RKO (cell line): ENCODE results near the gene PCSK1N.
"Not testable (repeated sequence)": the region's sequence is repeated elsewhere in the genome, so short reads cannot be mapped to it uniquely, and the experiment has no call there.

Experiments
- DNase-seq: peaks from one replicate; pipeline ENCODE4 v3.0.0-alpha.2; 2016; ENCODE audit warnings: low spot score

The PCSK1N gene, protein sequence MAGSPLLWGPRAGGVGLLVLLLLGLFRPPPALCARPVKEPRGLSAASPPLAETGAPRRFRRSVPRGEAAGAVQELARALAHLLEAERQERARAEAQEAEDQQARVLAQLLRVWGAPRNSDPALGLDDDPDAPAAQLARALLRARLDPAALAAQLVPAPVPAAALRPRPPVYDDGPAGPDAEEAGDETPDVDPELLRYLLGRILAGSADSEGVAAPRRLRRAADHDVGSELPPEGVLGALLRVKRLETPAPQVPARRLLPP

DNA sequence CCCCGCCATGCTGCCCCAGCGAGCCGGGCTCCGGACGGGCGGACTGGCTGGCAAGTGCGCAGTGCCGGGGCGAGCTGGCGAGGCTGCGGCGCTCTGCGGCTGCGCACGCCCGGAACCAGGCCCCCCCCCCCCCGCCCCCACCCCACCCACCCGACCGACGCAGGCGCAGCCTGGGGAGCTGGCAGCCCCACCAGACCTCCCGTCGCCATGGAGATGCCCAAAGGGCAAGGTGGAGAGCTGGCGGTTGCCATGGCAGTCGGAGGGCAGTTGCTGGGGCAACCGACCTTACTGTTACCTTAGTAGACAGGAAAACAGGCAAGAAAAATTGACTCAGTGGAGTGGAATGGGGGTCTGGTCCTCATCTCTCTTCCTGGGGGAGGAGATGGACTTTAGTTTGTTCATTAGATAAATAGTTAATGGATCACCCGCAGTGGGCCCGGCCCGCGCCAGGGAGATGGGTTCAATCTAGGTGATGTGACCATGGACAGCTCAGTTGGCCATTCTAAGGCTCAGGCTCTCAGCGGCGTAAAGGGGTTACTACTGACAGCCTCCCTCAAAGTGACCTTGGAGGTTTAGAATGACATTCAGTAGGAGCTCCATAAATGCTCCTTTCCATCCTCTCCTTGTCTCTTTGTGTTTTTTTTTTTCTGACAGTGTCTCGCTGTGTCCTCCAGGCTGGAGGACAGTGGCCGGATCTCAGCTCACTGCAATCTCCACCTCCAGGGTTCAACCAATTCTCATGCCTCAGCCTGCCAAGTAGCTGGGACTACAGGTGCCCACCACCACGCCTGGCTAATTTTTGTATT, at the start of gene PCSK1N:
Gene PCSK1N, minus strand, starts transcription at position 87 of the 806 bp plus-strand sequence. Its CDS starts 78 bp downstream, at position 9.
- no peak for DNase-seq

DNA sequence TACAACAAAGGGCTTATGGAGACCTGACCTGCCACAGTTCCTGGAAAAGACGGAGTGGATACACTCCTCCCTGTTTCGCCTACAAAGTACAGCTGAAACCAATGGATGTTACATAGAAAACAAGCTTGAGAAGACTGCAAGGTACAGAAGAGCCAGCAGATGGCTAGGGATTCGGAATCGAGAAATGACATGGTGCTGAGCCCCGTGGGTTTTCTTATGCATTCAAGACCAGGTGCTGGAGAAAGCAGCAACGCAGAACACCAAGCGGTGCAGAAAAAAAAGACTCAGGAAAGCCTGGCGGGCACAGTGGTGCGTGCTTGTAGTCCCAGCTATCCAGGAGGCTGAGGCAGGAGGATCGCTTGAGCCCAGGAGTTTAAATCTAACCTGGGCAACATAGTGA, 48.3 kb upstream of the PCSK1N start:
- DNase-seq, result no peak

DNA sequence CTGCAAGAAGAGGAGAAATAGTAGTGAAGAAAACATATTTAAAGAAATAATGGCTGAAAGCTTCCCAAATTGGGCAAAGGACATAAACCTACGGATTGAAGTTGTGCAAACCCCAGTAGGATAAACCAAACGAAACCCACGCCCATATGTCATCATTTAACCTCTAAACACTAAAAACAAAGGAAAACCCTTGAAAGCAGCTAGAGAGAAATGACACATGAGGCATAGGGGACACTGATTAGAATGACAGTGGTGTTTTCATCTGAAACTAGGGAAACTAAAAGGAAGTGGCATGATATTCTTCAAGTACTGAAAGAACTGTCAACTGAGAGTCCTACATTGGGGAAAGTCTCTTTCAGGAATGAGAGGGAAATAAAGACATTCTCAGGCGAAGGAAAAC, 41.5 kb upstream of the PCSK1N start:
- not testable (repeated sequence) for DNase-seq

- not testable (repeated sequence) for DNase-seq
Observed at GRCh38 chrX:48872017-48872416, 36.6 kb upstream of the PCSK1N start.

DNA sequence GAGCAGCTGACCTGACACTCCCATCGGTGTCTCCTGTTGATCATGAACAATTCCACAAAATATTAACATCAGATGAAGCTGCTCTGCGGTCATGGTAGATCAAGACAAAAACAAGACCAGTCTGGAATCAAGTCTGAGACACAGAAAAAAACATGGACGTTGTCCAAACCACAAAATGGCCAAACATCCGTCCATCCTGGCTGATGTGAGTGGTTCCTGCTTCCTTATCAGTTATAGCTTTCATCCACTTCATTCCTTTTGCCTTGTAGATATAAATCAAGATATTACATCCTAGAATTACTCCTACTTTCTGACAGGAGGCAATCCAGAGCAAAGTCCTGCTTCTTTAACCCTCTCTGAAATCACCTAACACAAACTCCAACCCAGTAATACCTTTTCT, 28.8 kb upstream of the PCSK1N start:
- DNase-seq, result no peak

- no peak for DNase-seq
Observed at GRCh38 chrX:48854898-48855297, 19.5 kb upstream of the PCSK1N start.

DNA sequence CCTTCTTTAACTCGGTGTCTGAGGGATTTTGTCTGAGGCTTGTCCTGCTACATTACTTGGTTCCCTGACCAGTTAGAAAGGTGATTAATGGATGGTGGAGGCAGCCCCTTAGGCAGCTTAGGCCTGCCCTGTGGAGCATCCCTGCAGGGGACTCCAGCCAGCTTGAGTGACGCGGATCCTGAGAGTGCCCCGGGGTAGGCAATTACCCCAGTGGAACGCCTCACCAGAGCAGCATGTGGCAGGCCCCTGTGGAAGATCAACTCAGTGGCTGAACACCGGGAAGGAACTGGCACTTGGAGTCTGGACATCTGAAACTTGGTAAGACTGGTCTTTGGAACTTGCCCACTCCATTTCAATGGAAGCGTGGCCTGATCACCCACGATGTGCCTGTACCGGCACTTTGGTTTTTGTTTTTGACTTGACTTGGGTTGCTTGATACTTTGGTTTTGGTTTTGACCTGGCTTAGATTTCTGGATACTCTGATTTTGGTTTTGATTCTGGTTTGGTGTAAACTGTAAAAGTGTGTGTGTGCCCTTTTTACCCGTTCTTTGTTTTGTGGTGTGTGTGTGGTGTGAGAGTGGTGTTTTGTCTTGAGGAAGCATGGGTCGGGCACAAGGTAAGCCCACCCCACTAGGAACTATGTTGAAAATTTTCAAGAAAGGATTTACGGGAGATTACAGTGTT, 18.9 kb upstream of the PCSK1N start:
- DNase-seq, result not testable (repeated sequence)

- DNase-seq, result not testable (repeated sequence)
Observed at GRCh38 chrX:48853494-48853893, 18.1 kb upstream of the PCSK1N start.

- DNase-seq, result no peak
Observed at GRCh38 chrX:48852857-48853256, 17.4 kb upstream of the PCSK1N start.

DNA sequence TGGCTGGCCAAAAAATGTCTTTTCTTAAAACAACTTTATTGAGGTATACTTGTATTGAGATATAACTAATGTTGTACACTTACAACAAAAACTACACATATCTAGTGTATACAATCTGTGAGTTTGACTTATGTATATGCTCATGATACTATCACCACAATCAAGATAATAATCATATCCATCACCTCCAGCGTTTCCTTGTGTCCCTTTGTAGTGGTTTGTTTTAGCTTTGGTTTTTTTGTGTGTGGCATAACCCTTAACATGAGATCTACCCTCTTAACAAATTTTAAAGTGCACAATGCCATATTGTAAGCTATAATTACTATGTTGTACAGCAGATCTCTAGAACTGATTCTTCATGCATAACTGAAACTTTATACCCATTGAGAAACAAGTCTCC, 13.4 kb upstream of the PCSK1N start:
- DNase-seq, result no peak

DNA sequence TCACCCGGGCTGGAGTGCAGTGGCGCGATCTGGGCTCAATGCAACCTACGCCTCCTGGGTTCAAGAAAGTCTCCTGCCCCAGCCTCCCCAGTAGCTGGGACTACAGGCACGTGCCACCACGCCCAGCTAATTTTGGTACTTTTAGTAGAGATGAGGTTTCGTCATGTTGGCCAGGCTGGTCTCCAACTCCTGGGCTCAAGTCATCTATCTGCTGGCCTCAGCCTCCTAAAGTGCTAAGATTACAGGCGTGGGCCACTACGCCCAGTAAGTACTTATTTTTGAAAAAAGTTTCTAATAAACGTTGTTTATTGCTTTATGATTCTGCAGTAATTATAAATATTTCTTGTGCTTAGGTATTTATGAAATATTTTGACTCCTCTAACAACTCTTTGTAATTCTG, 4.3 kb upstream of the PCSK1N start:
- no peak for DNase-seq

- DNase-seq, result no peak
Observed at GRCh38 chrX:48834383-48834709, 1.1 kb downstream of the PCSK1N start.

DNA sequence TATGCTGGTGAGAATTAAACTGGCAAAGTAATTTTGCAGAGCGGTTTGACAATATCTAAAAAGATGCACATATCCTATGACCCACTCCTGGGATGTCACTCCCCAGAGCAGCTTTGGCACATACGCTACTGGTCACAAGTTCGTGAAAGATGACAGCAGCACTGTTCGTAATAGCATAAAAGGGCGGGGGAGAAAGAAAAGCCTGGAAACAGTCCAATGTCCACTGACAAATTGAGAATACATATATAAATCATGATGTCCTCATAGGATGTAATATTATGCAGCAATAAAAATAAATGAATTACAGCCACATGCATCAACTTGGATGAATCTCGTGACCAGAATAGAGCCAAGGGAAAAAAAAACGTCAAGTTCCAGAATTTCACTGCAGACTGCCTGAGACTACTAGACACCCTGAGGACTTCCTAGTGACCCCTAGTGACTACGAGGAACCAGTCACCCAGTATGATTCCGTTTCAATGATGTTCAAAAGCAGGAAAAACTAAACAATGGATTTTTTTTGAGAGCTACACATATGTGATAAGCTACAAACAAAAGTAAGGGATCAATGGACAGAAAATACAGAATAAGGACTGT, 1.8 kb downstream of the PCSK1N start:
- DNase-seq, result peak; percentile 11

DNA sequence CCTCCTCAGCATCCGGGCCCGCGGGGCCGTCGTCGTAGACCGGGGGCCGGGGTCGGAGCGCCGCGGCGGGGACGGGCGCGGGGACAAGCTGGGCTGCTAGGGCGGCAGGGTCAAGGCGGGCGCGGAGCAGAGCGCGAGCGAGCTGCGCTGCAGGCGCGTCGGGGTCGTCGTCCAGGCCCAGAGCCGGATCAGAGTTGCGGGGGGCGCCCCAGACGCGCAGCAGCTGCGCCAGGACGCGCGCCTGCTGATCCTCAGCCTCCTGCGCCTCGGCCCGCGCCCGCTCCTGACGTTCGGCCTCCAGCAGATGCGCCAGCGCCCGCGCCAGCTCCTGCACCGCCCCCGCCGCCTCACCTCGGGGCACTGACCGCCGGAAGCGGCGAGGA, 3.5 kb downstream of the PCSK1N start:
- no peak for DNase-seq

- no peak for DNase-seq
Observed at GRCh38 chrX:48831136-48831908, 4.1 kb downstream of the PCSK1N start.

DNA sequence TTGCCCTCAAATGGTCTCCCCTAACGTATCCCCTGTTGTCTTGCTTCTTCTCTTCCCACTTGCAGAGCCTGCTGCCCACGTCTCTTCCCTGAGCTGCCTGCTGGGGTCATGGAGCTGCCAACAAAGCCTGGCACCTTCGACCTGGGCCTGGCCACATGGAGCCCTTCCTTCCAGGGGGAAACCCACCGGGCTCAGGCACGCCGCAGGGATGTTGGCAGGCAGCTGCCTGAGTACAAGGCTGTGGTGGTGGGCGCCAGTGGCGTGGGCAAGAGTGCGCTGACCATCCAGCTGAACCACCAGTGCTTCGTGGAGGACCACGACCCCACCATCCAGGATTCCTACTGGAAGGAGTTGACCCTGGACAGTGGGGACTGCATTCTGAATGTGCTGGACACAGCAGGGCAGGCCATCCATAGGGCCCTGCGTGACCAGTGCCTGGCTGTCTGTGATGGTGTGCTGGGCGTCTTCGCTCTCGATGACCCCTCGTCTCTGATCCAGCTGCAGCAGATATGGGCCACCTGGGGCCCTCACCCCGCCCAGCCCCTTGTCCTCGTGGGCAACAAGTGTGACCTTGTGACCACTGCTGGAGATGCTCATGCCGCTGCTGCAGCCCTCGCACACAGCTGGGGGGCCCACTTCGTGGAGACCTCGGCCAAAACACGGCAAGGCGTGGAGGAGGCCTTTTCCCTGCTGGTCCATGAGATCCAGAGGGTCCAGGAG, 6.2 kb downstream of the PCSK1N start:
- DNase-seq, result no peak

GRCh38 chrX:48827654-48827968, 7.8 kb downstream of the PCSK1N start:
- DNase-seq, result no peak

- DNase-seq, result no peak
Observed at GRCh38 chrX:48826876-48827653, 8.3 kb downstream of the PCSK1N start.

- no peak for DNase-seq
Observed at GRCh38 chrX:48826135-48826875, 9.1 kb downstream of the PCSK1N start, which contains the start of gene ERAS. Gene ERAS, plus strand, starts transcription at chrX:48826513. Its CDS starts 2,611 bp downstream, at chrX:48829124.

- DNase-seq, result no peak
Observed at GRCh38 chrX:48824066-48824465, 11.3 kb downstream of the PCSK1N start.
